Cardiac septum (tissue), 1 donor: ENCODE results near the gene ENTPD2. TPM values are rescaled to one million over a fixed set of nuclear protein-coding genes. Genes with fewer than 3 reads are reported as not detected.
"Not testable (repeated sequence)": the region's sequence is repeated elsewhere in the genome, so short reads cannot be mapped to it uniquely, and the experiment has no call there.

Experiments used
- DNase-seq: peaks from one replicate; pipeline ENCODE4 v3.0.0-alpha.2; 2020; ENCODE audit warnings: low spot score
- intact Hi-C: fragments of 100-400 bp; cut with DNase I; formaldehyde crosslinking; loops from one replicate; pipeline ENCODE4 v1.14.0; 2022
- total RNA-seq: library from RNA; stranded (reverse); fragmentation: NEBNext Ultra II Directional; extraction: Animal tissue kit (Norgen Biotek cat#: 25700); gene quantifications from one replicate; pipeline ENCODE4 v1.2.1, GENCODE V29; 2021
- donor health status: DM: no; HTN: no; CAD: no.

ENTPD2 gene
- total RNA-seq, 1 donor from 2014 or later, result 0.92 TPM

DNA sequence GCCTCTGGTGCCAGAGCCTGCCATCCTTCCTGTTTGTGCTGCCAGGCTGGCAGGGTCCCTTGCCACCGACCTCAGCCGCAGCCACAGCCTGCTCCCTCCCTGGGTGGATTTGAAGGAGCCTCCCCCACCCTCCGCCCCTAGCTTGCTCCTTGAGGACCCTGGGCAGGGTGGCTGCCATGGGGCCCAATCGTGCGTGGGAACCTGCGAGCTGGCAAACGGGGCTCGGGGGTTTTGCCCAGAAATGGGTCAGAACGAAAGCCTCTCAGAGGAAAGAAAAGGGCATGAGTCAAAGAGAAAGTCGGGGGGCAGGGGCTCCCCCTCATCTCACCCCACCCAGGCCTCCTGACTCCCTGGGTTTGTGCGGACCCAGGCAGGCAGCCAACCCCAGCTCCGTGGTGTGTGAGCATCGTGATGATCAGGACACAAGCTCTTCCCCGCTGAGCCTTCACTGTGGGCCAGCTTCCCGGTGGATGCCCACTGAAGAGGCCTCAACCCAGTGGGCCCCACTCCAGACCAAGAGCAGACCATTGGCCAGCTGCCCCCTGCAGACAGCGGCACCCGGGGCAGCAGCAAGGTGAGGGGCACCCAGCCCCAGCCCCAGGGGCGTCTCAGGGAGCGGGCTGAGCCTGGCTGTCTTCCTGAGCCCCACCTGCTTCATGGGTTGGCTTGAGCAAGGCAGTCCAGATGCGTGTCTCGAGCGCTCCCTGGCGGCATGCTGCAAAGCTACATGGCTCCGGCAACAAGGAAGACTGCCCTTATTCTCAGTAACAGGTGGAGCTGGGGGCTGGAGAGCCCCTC, 19.0 kb downstream of the ENTPD2 start:
- peak; percentile 93 for DNase-seq
- intact Hi-C loops, result loop anchor here (2.0 kb wide), 1 partner anchor 86 kb away; no protein-coding TSS in a partner anchor

DNA sequence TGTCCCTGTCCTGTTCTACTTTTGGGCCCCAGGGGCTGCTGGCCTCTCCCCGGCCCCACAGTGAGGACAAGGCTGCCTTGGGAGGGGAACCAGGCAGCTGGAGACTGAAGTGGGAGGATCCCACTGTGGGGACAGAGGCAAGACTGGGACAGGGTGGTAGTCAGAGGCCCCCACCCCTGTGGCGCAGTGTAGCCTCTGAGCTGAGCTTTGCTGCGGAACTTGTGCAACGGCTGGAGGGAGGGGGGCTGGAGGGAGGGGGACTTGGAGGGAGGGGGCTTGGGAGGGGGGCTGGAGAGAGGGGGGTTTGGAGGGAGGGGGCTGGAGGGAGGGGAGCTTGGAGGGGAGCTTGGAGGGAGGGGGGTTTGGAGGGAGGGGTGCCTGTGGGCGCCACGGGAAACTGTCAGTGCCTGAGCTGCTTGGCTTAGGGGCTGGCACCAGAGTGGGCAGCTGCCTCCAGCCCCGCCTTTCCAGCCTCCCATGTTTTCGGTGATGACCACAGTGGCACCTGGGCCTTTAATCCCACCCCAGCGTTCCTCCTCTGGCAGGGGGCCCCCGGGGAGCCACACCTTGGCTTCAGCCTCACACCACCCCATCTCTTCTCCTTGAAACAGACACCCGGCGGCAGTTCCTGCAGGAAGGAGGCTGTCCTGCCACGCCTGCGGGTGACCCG, 19.7 kb downstream of the ENTPD2 start:
- no peak for DNase-seq
- intact Hi-C loops, result loop anchor here (2.0 kb wide), 1 partner anchor 85 kb away; no protein-coding TSS in a partner anchor

DNA sequence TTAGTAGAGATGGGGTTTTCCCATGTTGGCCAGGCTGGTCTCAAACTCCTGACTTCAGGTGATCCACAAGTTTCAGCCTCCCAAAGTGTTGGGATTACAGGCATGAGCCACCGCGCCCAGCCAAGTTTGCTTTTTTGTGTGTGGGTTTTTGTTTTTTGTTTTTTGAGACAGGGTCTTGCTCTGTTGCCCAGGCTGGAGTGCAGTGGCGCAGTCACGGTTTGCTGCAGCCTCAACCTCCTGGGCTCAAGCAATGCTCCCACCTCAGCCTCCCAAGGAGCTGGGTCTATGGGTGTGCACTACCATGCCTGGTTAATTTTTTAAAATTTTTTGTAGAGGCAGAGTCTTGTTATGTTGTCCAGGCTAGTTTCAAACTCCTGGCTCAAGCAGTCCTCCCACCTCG, 20.4 kb downstream of the ENTPD2 start:
- DNase-seq, intact Hi-C loops: not testable (repeated sequence)

DNA sequence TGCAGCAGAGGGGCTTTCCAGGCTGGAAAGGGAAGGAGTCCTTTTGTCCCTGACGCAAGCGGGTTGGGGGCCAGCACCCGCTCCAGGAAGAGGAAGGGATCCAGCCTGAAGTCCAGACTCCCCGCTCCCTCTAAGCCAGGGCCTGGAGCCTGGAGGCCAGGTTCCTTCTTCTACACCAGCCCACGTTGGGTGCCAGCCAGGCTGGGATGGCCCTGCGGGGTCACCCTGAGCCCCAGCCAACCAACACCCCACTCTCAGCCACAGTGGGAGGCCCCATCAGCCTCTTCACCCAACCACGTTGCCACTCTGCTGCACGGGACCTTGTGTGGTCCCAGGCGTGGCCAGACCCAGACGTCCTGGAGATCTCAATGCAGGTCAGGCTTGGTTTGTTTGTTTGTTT, 21.0 kb downstream of the ENTPD2 start:
- intact Hi-C loops, result no loop called here

DNA sequence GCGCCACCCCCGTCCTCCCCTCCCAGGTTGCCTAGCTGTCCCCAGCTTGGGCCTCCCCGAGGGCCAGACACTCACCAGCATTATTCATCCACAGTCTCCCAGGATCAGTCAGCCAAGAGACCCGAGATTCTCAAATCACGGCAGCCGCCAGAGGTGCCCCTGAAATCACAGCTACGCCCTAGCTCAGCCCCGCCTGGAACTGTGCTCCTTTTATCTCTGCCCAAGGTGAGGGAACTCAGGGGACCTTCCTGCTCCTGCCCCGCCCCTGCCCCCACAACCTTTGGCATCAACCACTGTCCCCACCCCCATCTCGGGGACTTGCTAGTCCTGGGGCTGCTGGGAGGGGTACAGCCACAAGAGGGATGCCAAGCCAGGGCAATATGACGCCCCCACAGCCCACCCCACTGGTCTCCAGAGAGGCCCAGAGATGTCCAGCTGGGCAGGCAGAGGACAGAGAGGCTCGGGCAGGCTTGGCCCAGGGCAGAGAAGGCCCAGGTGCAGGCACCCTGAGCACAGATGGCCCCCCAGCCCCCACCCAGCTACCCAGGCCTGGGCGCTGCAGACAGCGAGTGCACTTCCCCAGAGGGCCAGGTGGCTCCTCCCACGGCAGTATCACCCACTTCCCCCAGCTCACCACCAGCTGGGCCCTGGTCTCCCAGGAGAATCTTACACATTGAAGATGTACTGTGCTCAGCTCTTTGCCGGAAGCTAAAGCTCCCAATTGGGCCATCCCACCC, 21.8 kb downstream of the ENTPD2 start, which contains the start of gene FUT7:
Gene FUT7, minus strand, starts transcription at position 185 of the 737 bp plus-strand sequence. Its CDS starts 97 bp downstream, at position 88.
- intact Hi-C loops, result no loop called here
- peak; percentile 86 for DNase-seq

More for the DNA sequence above, 21.0 kb downstream of the ENTPD2 start:
- DNase-seq, result peak; percentile 92

DNA sequence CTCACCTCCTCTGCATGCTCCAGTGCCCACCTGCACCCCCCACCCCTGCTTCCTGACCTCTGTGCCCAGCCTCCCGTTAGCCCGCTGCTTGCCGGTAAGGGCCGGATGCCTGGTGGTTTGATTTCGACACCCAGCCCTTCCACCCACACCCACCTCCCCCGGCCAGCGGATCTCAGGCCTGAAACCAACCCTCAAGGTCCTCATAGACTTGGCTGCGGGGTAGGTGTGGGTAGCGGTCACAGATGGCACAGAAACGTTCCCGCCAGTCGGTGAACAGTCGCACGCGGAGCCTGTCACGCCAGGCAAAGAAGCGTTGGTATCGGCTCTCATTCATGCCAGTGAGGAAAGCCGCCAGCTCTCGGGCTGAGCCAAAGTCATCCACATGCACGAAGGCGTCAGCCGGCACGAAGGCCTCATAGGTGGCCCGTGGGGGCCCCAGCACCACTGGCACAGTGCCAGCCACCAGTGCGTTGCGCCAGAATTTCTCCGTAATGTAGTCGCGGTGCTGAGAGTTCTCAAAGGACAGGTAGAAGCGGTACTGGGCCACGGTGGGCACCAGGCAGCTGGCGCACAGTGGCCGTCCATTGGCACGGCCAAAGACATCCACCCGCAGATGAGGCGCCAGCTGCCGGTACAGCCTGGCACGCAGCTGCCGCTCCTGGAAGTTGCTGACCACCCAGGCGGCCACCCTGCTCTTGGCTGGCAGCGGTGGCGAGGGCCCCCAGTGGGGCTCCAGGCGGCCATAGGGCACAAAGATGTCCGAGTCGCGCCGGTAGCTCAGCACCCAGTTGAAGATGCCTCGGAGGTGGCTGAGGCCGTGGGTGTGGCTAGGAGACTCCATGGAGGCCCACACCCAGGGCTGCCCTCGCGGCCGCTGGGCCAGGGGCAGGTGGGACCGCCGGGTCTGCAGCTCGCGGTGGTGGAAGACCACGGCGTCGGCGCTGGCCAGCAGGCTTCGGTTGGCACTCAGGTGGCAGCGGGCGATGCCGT, 23.0 kb downstream of the ENTPD2 start:
- DNase-seq, result peak; percentile 92

DNA sequence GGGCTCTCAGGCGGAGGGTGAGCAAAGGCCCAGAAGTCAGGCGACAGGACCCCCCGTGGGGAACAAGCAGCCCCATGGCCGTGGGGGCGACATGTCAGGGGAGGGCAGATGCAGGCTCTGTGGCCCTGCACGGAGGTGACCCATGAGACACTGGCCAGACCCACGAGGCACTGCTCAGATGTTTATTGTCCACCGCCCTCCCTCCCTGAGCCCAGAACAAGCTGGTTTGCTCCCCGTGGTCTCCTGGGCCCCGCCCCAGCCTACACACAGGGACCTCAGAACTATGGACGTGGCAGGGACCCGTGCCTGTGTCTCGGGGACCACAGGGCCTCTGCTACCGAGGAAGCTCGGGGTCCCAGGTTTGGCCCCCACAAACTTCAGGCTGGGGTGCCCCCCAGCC, 23.9 kb downstream of the ENTPD2 start:
- intact Hi-C loops, result no loop called here

More for the DNA sequence above, 23.0 kb downstream of the ENTPD2 start:
- intact Hi-C loops, result no loop called here

DNA sequence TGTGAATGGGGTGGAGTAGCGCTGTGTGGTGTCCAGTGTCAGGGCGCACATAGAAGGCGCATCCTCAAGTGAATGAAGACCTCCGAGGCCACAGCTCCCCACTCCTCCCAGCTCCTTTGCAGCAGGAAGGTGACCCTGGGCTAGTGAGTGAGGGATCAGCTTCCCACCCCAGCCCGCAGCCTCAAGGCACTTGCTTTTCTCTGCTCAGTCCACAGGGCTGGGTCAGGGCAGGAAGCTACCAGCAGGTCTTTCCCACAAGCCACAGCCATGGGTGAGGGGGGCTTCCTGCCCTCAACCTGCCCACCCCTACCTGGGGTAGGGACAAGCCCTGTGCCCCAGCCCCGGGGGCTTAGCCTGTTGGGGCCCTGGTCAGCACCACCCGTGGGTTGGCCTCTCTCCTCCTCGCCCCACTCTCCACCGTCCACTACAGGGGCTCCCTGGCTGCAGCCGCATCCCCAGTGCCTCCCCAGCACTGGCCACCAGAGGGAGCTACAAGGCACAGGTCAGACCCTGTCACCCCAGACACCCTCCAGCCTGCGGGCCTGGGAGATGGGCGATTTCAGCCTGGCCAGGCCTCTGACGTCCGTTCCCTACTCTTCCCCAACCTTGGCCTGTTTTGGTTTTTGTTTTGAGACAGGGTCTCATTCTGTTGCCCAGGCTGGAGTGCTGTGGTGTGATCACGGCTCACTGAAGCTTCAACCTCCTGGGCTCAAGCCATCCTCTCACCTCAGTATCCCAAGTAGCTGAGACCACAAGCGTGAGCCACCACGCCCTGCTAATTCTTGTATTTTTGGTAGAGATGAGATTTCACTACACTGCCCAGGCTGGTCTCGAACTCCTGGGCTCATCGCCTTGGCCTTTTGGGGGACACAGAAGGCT, 24.6 kb downstream of the ENTPD2 start:
- peak; percentile 90 for DNase-seq
- intact Hi-C loops, result loop anchor here (2.0 to 5.0 kb wide), 2 partner anchors 187 to 242 kb away; partner anchors contain the start of gene AJM1

More for the DNA sequence above, 23.9 kb downstream of the ENTPD2 start:
- DNase-seq, result no peak

DNA sequence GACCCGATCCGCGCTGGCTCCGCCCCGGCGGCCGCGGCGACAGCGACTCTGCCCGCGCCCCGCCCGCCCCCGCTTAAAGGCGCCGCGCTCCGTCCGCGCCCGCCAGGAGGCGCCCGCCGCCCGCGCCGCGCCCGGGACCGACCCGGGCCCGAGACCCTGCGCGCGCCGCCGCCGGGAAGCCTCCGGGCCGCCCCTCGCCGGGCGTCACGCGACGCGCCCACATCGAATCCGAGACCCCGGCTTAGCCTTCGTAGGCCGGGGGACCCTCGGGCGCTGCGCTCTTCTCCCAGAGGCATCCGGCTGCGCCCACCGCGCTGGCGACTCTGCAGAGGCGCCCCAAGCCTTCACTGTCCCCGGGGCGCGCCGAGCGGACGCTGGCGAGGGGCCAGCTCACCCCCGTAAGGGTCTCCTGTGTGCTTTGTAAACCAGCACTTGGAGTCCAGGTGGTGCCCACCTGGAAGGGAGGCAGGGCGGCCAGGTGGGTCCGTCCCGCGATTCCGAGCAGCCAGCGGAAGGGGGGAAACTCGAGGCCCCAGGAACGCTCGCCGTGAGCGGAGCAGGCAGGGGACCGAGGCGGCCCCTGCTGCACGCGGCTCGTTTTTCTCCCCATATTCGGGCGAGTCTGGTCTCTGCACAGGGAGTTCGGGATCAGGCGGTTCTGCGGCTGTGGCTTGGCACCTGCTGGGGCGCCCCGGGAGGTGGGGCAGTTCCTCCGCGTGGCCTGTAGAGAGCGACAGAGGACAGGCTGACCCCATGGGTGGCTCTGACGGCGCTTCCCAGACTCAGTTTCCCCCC, 25.4 kb downstream of the ENTPD2 start:
- intact Hi-C loops, result loop anchor here (2.0 to 5.0 kb wide), 2 partner anchors 186 to 242 kb away; partner anchors contain the start of gene AJM1
- DNase-seq, result peak; percentile 88

DNA sequence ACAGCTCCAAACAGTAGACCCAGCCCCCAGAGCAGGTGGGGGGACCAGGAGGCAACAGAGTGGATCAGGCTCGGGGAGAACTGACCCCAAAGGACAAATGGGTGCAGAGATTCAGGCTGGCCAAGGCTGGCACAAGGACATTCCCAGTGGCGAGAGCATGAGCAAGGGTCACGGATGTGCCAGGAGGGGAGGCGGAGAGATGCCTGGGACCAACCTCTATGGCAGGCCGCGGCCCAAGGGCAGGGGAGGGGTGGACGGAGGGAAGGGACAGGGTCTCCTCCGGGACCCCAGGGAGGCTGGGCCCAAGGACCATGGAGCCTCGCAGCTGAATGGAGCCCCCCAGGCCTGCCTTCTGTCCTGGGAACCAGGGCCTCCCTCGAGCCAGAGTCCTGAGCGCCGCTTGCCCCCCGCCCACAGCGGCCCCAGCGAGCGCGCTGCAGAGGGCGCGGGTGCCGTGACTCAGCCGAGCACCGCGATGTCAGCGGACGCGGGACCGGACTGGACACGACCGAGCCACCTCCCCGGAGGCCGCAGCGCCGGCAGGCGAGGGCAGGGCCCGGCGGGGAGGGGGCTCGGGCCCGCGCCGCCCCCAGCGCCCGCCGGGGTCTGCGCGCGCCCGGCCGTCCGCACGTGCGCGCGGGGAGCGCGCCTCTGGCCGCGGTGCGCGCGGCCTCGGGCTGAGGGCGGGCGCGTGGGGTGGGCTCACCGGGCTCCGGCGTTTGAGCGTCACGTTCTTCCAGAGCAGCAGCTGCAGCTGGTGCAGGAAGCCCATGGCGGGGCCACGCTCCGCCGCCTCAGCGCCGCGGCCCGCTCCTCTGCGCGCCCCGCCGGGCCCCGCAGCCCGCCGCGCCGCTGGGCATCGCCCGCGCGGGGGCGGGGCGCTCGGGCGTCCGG, 26.2 kb downstream of the ENTPD2 start, which contains the start of gene ABCA2:
Gene ABCA2, minus strand, starts transcription at position 869 of the 894 bp plus-strand sequence. Its CDS starts 97 bp downstream, at position 772.
- intact Hi-C loops, result loop anchor here (2.0 to 5.0 kb wide), 2 partner anchors 185 to 241 kb away; partner anchors contain the start of gene AJM1
- DNase-seq, result no peak

DNA sequence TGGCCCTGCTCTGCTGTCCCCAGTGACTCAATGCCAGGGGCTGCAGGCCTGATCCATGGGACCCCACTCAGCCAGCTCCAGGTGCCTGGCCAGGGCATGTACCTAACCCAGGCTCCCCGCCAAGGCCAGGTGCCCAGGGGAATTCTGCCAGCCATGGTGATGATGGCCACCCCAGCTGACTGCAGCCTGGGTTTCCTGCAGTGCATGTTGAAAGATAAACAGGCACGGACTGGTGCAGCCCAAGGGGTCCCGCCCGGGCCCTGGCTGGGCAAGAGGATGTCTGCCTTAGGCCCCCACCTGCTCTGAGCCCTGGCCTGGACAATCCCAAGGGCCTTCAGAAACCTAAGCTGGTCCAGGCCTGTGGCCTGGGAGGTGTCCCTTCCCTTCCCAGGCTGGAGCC, 27.0 kb downstream of the ENTPD2 start:
- intact Hi-C loops, result loop anchor here (5.0 kb wide), 1 partner anchor 185 kb away; the partner anchor contains the start of gene AJM1
- DNase-seq, result no peak

DNA sequence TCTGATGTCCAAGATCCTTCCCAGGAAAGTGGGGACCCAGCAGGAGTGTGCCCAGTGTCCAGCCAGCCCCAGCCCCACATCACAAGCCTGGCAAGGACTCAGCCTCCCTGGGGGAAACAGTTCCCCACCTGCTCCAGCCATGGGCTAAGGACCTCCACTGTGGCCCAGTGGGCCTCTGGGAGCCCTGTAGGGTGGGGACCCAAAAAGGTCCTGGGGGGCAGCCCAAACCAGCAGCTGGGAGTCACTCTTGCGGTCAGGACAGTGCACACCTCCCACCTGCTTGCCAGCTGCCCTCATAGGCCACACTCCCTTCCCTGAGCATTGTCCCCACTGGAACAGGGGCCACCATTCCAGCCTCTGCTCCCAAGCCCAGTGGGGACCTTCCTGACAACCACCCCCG, 27.5 kb downstream of the ENTPD2 start:
- intact Hi-C loops, result loop anchor here (5.0 kb wide), 1 partner anchor 184 kb away; the partner anchor contains the start of gene AJM1
- no peak for DNase-seq

DNA sequence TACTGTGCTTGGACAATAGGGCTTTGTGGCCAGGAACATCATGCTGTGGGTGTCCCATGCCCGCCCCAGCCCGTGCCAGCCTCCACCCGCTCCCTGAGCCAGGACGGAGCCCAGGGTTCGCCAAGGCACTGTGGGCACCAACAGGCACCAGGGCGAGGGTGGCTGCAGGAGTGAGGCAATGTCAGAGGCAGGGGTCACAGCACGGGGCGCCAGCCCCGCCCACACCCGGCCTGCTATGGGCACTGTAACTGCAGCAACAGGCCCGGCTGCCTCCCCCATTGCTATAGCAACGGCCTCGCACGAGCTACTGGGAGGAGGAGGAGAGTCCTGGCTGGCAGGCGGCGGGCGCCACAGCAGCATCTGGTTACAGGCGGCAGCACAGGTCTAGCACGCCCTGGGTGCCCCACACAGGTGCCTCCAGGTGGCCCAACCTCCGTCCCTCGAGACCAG, 28.3 kb downstream of the ENTPD2 start:
- DNase-seq, result no peak
- intact Hi-C loops, result loop anchor here (5.0 kb wide), 1 partner anchor 183 kb away; the partner anchor contains the start of gene AJM1

DNA sequence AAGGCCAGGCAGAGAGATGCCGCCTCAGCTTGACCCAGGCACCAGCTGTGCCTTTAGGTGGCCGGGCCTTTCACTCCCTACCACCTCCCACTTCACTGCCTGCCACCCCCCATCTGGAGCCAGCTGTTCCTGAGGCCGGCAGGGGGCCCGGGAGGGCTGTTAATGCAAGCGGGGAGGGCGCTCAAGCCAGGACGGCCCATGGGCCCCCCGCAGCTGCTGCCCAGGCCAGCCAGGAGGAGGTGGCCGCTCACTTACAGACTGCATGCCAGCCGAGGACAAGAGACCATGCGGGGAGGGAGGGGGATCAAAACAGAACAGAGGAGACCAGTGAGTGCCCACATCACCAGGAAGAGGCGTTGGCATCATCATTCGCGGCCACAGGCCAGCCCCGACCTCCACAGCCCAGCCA, 30.3 kb downstream of the ENTPD2 start:
- intact Hi-C loops, result no loop called here

DNA sequence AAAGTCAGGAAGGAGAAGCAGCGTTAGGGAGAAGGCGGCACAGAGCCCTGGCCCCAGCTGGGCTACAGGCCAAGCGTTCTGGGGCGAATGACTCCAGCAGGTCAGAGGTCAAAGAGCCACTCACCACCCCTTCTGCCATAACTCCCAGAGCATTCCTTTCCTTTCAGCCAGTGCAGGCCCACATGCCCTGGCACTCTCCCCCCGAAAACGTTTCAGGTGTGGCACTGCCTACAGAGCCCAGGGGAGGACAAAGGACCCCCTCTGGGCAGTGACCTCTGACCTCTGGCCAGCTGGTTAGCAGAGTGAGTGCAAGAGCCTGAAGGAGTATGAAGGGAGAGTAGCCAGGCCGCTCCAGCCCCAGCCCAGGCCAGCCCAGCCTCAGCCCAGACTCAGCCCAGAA, 30.7 kb downstream of the ENTPD2 start:
- intact Hi-C loops, result no loop called here
- DNase-seq, result no peak

More for the DNA sequence above, 30.3 kb downstream of the ENTPD2 start:
- DNase-seq, result no peak
